H4 (cell line): Measurements from ENCODE around the gene CXorf65. TPM values are rescaled to one million over a fixed set of nuclear protein-coding genes. Genes with fewer than 3 reads are reported as not detected.

Source experiments
- DNase-seq: peaks from one replicate; pipeline ENCODE4 v3.0.0-alpha.2; 2015; ENCODE audit warnings: low spot score
- total RNA-seq: library from RNA; depleted of rRNA; stranded (reverse); fragments of >200 nt; shearing (Covaris generic); gene quantifications from 2 replicates; pipeline ENCODE4 v1.2.3, GENCODE V29; 2014; rRNA removed

The CXorf65 gene
- total RNA-seq, 1 experiment from 2014 or later, result not detected

DNA sequence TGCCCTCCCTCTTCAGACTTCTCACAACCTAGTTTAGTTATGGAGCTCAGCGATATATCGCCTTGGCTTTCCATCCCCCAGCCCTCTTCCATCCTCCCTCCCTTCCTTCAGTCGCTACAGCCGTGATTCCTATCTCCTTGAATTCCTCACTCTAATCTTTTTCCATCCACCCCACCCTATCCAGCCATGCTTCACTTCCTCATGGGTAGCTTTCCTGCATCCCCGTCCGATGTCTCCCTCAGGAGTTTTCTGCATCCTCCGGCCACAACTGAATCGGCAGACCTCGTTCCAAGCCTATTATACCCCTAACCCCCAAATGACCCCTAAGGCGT, 38.9 kb downstream of the CXorf65 start:
- DNase-seq, result no peak

DNA sequence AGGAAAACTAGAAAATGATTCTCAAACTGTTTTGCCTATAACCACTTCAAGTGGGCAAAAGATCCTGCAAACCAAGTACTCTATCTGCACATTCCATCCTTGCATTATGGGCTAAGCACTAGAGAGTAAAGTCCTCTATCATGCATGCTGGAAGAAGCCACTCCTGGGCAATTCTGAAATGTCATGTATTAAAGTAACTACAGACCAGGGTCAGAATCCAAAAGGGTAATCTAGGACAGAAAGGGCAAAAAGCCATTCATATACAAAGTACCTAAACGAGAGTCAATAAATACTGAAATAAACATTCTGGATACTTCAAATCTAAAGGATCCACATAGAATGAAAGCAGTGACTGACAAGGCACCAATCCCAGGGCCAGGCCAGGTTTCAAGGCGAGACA, 39.5 kb downstream of the CXorf65 start:
- DNase-seq, result no peak

DNA sequence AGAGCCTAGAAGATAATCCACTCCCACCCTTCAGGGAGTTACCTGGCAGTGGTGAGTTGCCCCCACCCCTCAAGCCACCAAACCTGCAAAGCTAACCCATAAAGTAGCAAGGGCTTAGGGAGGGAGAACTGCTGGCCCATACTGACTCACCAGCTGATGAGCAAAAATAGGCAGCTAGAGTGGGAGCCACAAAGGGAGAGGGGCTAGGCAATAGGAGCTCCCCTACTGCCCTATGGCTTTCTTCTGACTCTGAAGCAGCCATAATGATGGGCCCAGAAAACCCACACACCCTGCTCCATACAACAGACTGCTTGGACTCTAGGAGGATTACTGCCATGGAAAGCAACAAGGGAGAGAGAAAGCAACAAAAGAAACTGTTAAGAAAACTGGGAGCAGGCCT, 46.4 kb downstream of the CXorf65 start:
- no peak for DNase-seq

DNA sequence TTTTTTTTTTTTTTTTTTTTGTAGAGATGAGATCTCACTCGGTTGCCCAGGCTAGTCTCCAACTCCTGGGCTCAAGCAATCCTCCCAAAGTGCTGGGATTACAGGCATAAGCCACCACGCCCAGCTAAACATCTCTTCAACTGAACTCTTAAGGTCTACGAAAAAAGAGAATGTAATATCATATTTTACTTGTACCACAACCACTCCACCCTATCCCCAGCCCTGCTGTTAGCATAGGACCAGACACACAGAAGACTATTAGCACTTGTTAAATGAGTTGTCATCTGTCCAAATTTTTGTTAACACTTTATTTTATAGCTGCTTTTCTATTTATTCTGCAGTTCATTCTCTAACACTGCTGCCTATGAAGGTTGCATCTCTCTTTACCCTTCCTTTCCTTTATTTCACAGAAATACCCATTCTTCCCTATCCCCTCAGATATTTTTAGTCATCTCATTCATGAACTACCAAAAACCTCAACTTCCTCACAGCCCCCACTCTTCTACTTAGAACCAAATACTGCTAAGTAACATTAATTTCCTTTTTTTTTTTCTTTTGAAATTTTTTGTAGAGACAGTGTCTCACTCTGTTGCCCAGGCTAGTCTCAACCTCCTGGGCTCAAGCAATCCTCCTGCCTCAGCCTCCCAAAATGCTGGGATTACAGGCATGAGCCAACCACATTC, 48.6 kb downstream of the CXorf65 start:
- DNase-seq, result no peak

DNA sequence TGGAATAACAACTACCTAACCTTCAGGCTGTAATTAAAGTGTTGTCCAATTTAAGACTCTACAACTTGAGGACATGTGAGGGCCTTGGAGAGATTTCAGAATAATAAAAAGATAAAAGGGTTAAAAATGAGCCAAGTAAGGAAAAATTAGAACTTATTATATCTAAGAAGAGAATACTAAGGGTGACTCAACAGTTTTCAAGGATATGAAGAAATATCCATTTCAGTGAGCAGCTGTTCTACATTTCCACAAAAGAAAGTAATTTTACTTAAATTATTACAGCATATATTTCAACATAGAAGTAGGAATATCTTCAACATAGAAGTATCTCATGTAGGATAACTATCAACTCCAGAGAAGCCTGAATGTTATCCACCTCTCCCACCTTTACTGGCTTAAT, 49.7 kb downstream of the CXorf65 start:
- no peak for DNase-seq

Other genes with a start within 250 kb of the CXorf65 start
- not detected in 2 replicates for gene TEX11, start 198.0 kb downstream of the CXorf65 start, total RNA-seq
- gene SLC7A3, start 175.6 kb downstream of the CXorf65 start, total RNA-seq, result not detected in 2 replicates
- gene SNX12, start 38.4 kb downstream of the CXorf65 start, total RNA-seq, result 62.4 and 77.0 TPM in 2 replicates
- gene FOXO4, start 10.9 kb downstream of the CXorf65 start, total RNA-seq, result 2.1 and 2.5 TPM in 2 replicates
- gene IL2RG, start 4.8 kb upstream of the CXorf65 start, total RNA-seq, result not detected in 2 replicates
- gene MED12, start 11.9 kb upstream of the CXorf65 start, total RNA-seq, result 15.4 and 17.3 TPM in 2 replicates
- 0.25 and 0.31 TPM in 2 replicates for gene NLGN3, start 38.1 kb upstream of the CXorf65 start, total RNA-seq
- not detected in 2 replicates for gene GJB1, start 116.5 kb upstream of the CXorf65 start, total RNA-seq
- 14.9 and 16.9 TPM in 2 replicates for gene ZMYM3, start 147.4 kb upstream of the CXorf65 start, total RNA-seq
- 332 and 408 TPM in 2 replicates for gene NONO, start 176.9 kb upstream of the CXorf65 start, total RNA-seq
- 1.4 TPM in 1 of 2 replicates, not detected in the other for gene ITGB1BP2, start 195.0 kb upstream of the CXorf65 start, total RNA-seq